SU-DHL-6 (cell line): ENCODE results near the gene CASP4.

Experiments used
- H2AFZ ChIP-seq: fragments of 200-600 bp; sonication (generic); 2 replicates; pipeline ENCODE4 v1.6.1; 2014; ENCODE audit warnings: low read depth, mild to moderate bottlenecking, moderate library complexity, mixed read lengths, antibody characterized with exemption, low read length; ENCODE audit not compliant: severe bottlenecking
- H3F3A ChIP-seq: fragments of 200-600 bp; shearing (Covaris generic); 2 replicates; pipeline ENCODE4 v1.6.0; 2016; ENCODE audit warnings: antibody characterized with exemption, mild to moderate bottlenecking; ENCODE audit not compliant: insufficient read depth
- H3K27ac ChIP-seq: fragments of 200-600 bp; sonication (generic); 2 replicates; pipeline ENCODE4 v1.5.1; 2016; ENCODE audit warnings: low read depth, mild to moderate bottlenecking, low read length, moderate library complexity, mixed read lengths
- H3K27me3 ChIP-seq: fragments of 200-600 bp; sonication (generic), shearing (Covaris generic); 2 replicates; pipeline ENCODE4 v1.6.0; 2014; ENCODE audit warnings: mild to moderate bottlenecking, low read length
- H3K36me3 ChIP-seq: fragments of 200-600 bp; sonication (generic); 2 replicates; pipeline ENCODE4 v1.6.1; 2014; ENCODE audit warnings: mild to moderate bottlenecking, low read length, mixed read lengths
- H3K4me2 ChIP-seq: fragments of 300-600, 200-600 bp; shearing (Covaris generic), sonication (generic); 2 replicates; pipeline ENCODE4 v1.6.0; 2014; ENCODE audit warnings: low read length, low read depth, mild to moderate bottlenecking; ENCODE audit not compliant: poor library complexity, severe bottlenecking
- H3K4me3 ChIP-seq: fragments of 200-600 bp; sonication (generic); 2 replicates; pipeline ENCODE4 v1.5.1; 2014; ENCODE audit warnings: antibody characterized with exemption, low read length, mild to moderate bottlenecking, mixed read lengths; ENCODE audit not compliant: insufficient read depth, poor library complexity, severe bottlenecking
- H3K79me2 ChIP-seq: fragments of 200-600 bp; sonication (generic); 2 replicates; pipeline ENCODE4 v1.6.1; 2014; ENCODE audit warnings: mild to moderate bottlenecking, low read length, moderate library complexity; ENCODE audit not compliant: insufficient read depth
- H3K9ac ChIP-seq: fragments of 200-600 bp; sonication (generic); 2 replicates; pipeline ENCODE4 v1.7.0; 2014; ENCODE audit warnings: mild to moderate bottlenecking, low read length
- H3K9me2 ChIP-seq: fragments of 200-600 bp; sonication (generic); replicated peaks from 2 replicates; pipeline ENCODE4 v1.6.1; 2014; ENCODE audit warnings: low read length; ENCODE audit not compliant: insufficient read depth
- H3K9me3 ChIP-seq: fragments of 200-600 bp; sonication (generic); 2 replicates; pipeline ENCODE4 v1.6.1; 2014; ENCODE audit warnings: low read length, mixed read lengths; ENCODE audit not compliant: insufficient read depth
- H4K20me1 ChIP-seq: fragments of 200-600 bp; sonication (generic); 2 replicates; pipeline ENCODE4 v1.6.1; 2014; ENCODE audit warnings: low read depth, mild to moderate bottlenecking, antibody characterized with exemption, low read length, moderate library complexity, mixed read lengths
- CTCF ChIP-seq: fragments of 200-600 bp; sonication (generic); IDR thresholded peaks from one replicate; pipeline ENCODE4 v1.5.1; 2017; ENCODE audit warnings: antibody characterized with exemption, mild to moderate bottlenecking, low read length, moderate library complexity; ENCODE audit not compliant: insufficient read depth, poor library complexity, severe bottlenecking
- EZH2phosphoT487 ChIP-seq: fragments of 200-600 bp; sonication (generic), shearing (Covaris generic); conservative IDR thresholded peaks from 2 replicates; pipeline ENCODE4 v1.6.1; 2018; ENCODE audit warnings: mild to moderate bottlenecking, antibody characterized with exemption, low read length, moderate library complexity, mixed read lengths

The CASP4 gene

GRCh38 chr11:104918113-104918824 is 50.1 kb downstream of the CASP4 start:
- Histone ChIP-seq H3K27me3 (no peaks in the 10 kb centered on the region), H2AFZ (no peak overlapping the region), H3K9me2 (no peaks in the 10 kb centered on the region), H3K4me3 (no peak overlapping the region), H3K79me2 (no peaks in the 10 kb centered on the region), H4K20me1 (no peaks in the 10 kb centered on the region), H3K9ac (no peak overlapping the region), H3F3A (no peaks in the 10 kb centered on the region), H3K36me3 (no peaks in the 10 kb centered on the region), H3K4me2 (no peak overlapping the region), H3K9me3 (no peaks in the 10 kb centered on the region), H3K27ac (no peak overlapping the region)
- TF ChIP-seq CTCF (no peak), EZH2phosphoT487 (no peak)

- no peak overlapping the region for H3K27ac ChIP-seq
- H4K20me1 ChIP-seq: no peaks in the 10 kb centered on the region
- H3K79me2 ChIP-seq: no peaks in the 10 kb centered on the region
- H3F3A ChIP-seq: no peaks in the 10 kb centered on the region
- H3K9ac ChIP-seq: no peak overlapping the region
- no peaks in the 10 kb centered on the region for H3K27me3 ChIP-seq
- no peak for TF ChIP-seq EZH2phosphoT487
- H2AFZ ChIP-seq: no peak overlapping the region
- no peaks in the 10 kb centered on the region for H3K9me3 ChIP-seq
- H3K36me3 ChIP-seq: no peaks in the 10 kb centered on the region
- H3K4me3 ChIP-seq: no peak overlapping the region
- no peak overlapping the region for H3K4me2 ChIP-seq
- H3K9me2 ChIP-seq: no peaks in the 10 kb centered on the region
Measured at GRCh38 chr11:104917271-104918112, 50.9 kb downstream of the CASP4 start.

- Histone ChIP-seq H3K27me3 (no peaks in the 10 kb centered on the region), H3K9me2 (no peaks in the 10 kb centered on the region), H3K4me2 (no peak overlapping the region), H3K4me3 (no peak overlapping the region), H3K36me3 (no peaks in the 10 kb centered on the region), H2AFZ (no peak overlapping the region), H4K20me1 (no peaks in the 10 kb centered on the region), H3F3A (no peaks in the 10 kb centered on the region), H3K9ac (no peak overlapping the region), H3K9me3 (no peaks in the 10 kb centered on the region), H3K27ac (no peak overlapping the region), H3K79me2 (no peaks in the 10 kb centered on the region)
- TF ChIP-seq EZH2phosphoT487 (no peak), CTCF (no peak)
Measured at GRCh38 chr11:104916442-104916841, 51.9 kb downstream of the CASP4 start.

GRCh38 chr11:104912102-104912501 is 56.3 kb downstream of the CASP4 start:
- Histone ChIP-seq H3K27ac (no peak overlapping the region), H3K9me2 (no peaks in the 10 kb centered on the region), H3K9ac (no peak overlapping the region), H3K36me3 (no peaks in the 10 kb centered on the region), H3F3A (no peaks in the 10 kb centered on the region), H3K4me2 (no peak overlapping the region), H3K27me3 (no peaks in the 10 kb centered on the region), H3K4me3 (no peak overlapping the region), H3K9me3 (no peaks in the 10 kb centered on the region), H2AFZ (no peak overlapping the region), H3K79me2 (no peaks in the 10 kb centered on the region), H4K20me1 (no peaks in the 10 kb centered on the region)
- TF ChIP-seq CTCF: no peak
- TF ChIP-seq EZH2phosphoT487: no peak
